Naive thymus-derived CD4-positive, alpha-beta T cell (primary cell): ENCODE results near the gene BDH1. TPM values are rescaled to one million over a fixed set of nuclear protein-coding genes. Genes with fewer than 3 reads are reported as not detected.

Source experiments
- ATAC-seq: fragments of 150-1000 bp; cut with Tn5 transposase; 2 replicates; pipeline ENCODE4 v1.10.0; 2021; ENCODE audit warnings: mild to moderate bottlenecking, moderate library complexity
- CTCF ChIA-PET: fragments of 350-600 bp; sonication (Branson Sonifier 250); formaldehyde crosslinking; loops from one replicate; lab custom pipeline; 2021; ENCODE audit warnings: antibody characterized with exemption; lab: Charles Lee
- POLR2A ChIA-PET: fragments of 350-600 bp; sonication (Branson Sonifier 250); formaldehyde crosslinking; loops from one replicate; lab custom pipeline; 2021; ENCODE audit warnings: antibody characterized with exemption, inconsistent platforms; lab: Charles Lee
- DNase-seq, 9 donors: peaks; one replicate each; pipeline versions ENCODE4 v3.0.0 to v3.0.0-alpha.2; 2020 to 2022; ENCODE audit warnings: mixed read lengths in 1 of 9
- H3K27ac ChIP-seq: one replicate; pipeline ENCODE4 v1.7.0; 2013; ENCODE audit warnings: mild to moderate bottlenecking, low read depth, low read length, moderate library complexity
- H3K27me3 ChIP-seq, 2 donors: one replicate each; pipeline ENCODE4 v1.7.0; 2013; ENCODE audit warnings: low read length in 2 of 2, mild to moderate bottlenecking in 2 of 2, moderate library complexity in 2 of 2; ENCODE audit not compliant: control insufficient read depth in 2 of 2, insufficient read depth in 2 of 2
- H3K36me3 ChIP-seq, 3 experiments: 1 replicate in 2 of 3; 2 replicates in 1 of 3; pipeline ENCODE4 v1.7.0; 2013; ENCODE audit warnings: low read length in 3 of 3, mild to moderate bottlenecking in 3 of 3, moderate library complexity in 1 of 3; ENCODE audit not compliant: insufficient read depth in 3 of 3, control insufficient read depth in 2 of 3
- H3K4me1 ChIP-seq, 2 donors: one replicate each; pipeline ENCODE4 v1.7.0; 2013; ENCODE audit warnings: low read length in 2 of 2, mild to moderate bottlenecking in 2 of 2, moderate library complexity in 1 of 2; ENCODE audit not compliant: control insufficient read depth in 2 of 2, insufficient read depth in 2 of 2
- H3K4me3 ChIP-seq: 2 replicates; pipeline ENCODE4 v1.7.0; 2013; ENCODE audit warnings: mild to moderate bottlenecking, low read length
- H3K9me3 ChIP-seq, 3 experiments: 1 replicate in 2 of 3; 2 replicates in 1 of 3; pipeline ENCODE4 v1.7.0; 2013; ENCODE audit warnings: low read length in 3 of 3; ENCODE audit not compliant: control insufficient read depth in 2 of 3
- H3K27ac Mint-ChIP-seq, 9 donors: one replicate each; pipeline ENCODE4 v1.8.0; 2020 to 2022; ENCODE audit warnings: mixed read lengths in 9 of 9, mild to moderate bottlenecking in 8 of 9, moderate library complexity in 5 of 9, inconsistent platforms in 2 of 9
- H3K27me3 Mint-ChIP-seq, 5 donors: one replicate each; pipeline ENCODE4 v1.8.0; 2021 to 2022; ENCODE audit warnings: mixed read lengths in 5 of 5, mild to moderate bottlenecking in 1 of 5
- H3K36me3 Mint-ChIP-seq, 5 donors: one replicate each; pipeline ENCODE4 v1.8.0; 2020 to 2022; ENCODE audit warnings: mixed read lengths in 5 of 5, mild to moderate bottlenecking in 3 of 5, inconsistent platforms in 1 of 5
- H3K4me1 Mint-ChIP-seq, 7 donors: one replicate each; pipeline ENCODE4 v1.8.0; 2020 to 2022; ENCODE audit warnings: mixed read lengths in 7 of 7, mild to moderate bottlenecking in 3 of 7, inconsistent platforms in 1 of 7
- H3K4me3 Mint-ChIP-seq, 10 donors: one replicate each; pipeline ENCODE4 v1.8.0; 2020 to 2022; ENCODE audit warnings: mild to moderate bottlenecking in 10 of 10, mixed read lengths in 10 of 10, moderate library complexity in 6 of 10, inconsistent platforms in 2 of 10
- H3K9me3 Mint-ChIP-seq, 11 donors: one replicate each; pipeline ENCODE4 v1.8.0; 2020 to 2022; ENCODE audit warnings: mixed read lengths in 11 of 11, mild to moderate bottlenecking in 4 of 11, inconsistent platforms in 1 of 11, moderate library complexity in 1 of 11
- intact Hi-C, 2 donors: fragments of 100-400 bp; cut with micrococcal nuclease; formaldehyde crosslinking; loops; one replicate each; pipeline ENCODE4 v1.15.1; 2023
- polyA plus RNA-seq, 2 donors: library from polyadenylated mRNA; unstranded; fragments of 300-500 nt; fragmentation: Illumina TruSeq; gene quantifications; one replicate each; pipeline ENCODE4 v1.2.3, GENCODE V29; 2021
- total RNA-seq, 6 experiments: library from RNA in 5 of 6; stranded (reverse) in 5 of 6; gene quantifications; 1 replicate in 5 of 6; 2 replicates in 1 of 6; pipeline ENCODE4 v1.2.3 and lab custom pipeline; 2021 to 2026

The BDH1 gene
- total and polyA plus RNA-seq, 7 experiments from 2014 or later: 31.3 to 105 (median 43.4) TPM

GRCh38 chr3:197599089-197599765, 43.5 kb upstream of the BDH1 start:
- CTCF ChIA-PET: interaction anchor here (0.6 to 3.5 kb wide), 15 partner anchors 9 to 994 kb away, joined by 3 to 13 read pairs (median 4); no protein-coding TSS in a partner anchor
- peaks cover 0 to 6% (median 0%) of the 10 kb centered on the region in 5 donors for H3K36me3 Mint-ChIP-seq
- H3K27ac Mint-ChIP-seq: peak overlapping the region in 8 of 9 donors; percentile 23 to 79 (median 58)
- intact Hi-C loops: loop anchor here (1.0 to 10.0 kb wide), 6 partner anchors 33 to 346 kb away; partner anchors contain the start of gene BDH1 (in 1 of the 2)
- no peak overlapping the region for H3K4me3 ChIP-seq
- peak overlapping the region in 2 of 10 donors; percentile 6 to 28 for H3K4me3 Mint-ChIP-seq
- peaks cover 0 to 4% (median 0%) of the 10 kb centered on the region in 5 donors for H3K27me3 Mint-ChIP-seq
- no peaks in the 10 kb centered on the region for H3K36me3 ChIP-seq
- no peaks in the 10 kb centered on the region for H3K27me3 ChIP-seq
- H3K27ac ChIP-seq: no peak overlapping the region
- POLR2A ChIA-PET: interaction anchor here (0.5 to 1.9 kb wide), 3 partner anchors 11 to 33 kb away, joined by 3 to 9 read pairs (median 5); no protein-coding TSS in a partner anchor
- H3K9me3 ChIP-seq: no peaks in the 10 kb centered on the region
- H3K9me3 Mint-ChIP-seq: peaks cover 0 to 1% (median 0%) of the 10 kb centered on the region in 11 donors
- DNase-seq: peak; percentile 47 to 84 (median 79)
- ATAC-seq: peak; percentile 97
- peaks cover 0 to 9% of the 10 kb centered on the region in 2 donors for H3K4me1 ChIP-seq
- H3K4me1 Mint-ChIP-seq: peaks cover 6 to 24% (median 10%) of the 10 kb centered on the region in 7 donors

GRCh38 chr3:197598404-197598980, 42.7 kb upstream of the BDH1 start:
- Mint-ChIP-seq H3K4me1 (peaks cover 6 to 28% (median 10%) of the 10 kb centered on the region in 7 donors), H3K27ac (peak overlapping the region in 2 of 9 donors; percentile 34 to 67), H3K4me3 (peak overlapping the region in 1 of 10 donors; percentile 6), H3K27me3 (peaks cover 0 to 4% (median 0%) of the 10 kb centered on the region in 5 donors), H3K9me3 (no peaks in the 10 kb centered on the region), H3K36me3 (peaks cover 0 to 3% (median 0%) of the 10 kb centered on the region in 5 donors)
- ChIA-PET POLR2A (no interaction called here), CTCF (interaction anchor here (0.6 to 3.5 kb wide), 10 partner anchors 9 to 376 kb away, joined by 3 to 13 read pairs (median 4); no protein-coding TSS in a partner anchor)
- H3K27me3 ChIP-seq: no peaks in the 10 kb centered on the region
- DNase-seq (no peak), ATAC-seq (no peak)
- no peaks in the 10 kb centered on the region for H3K9me3 ChIP-seq
- intact Hi-C loops: loop anchor here (2.0 to 10.0 kb wide), 5 partner anchors 44 to 346 kb away; partner anchors contain the start of gene BDH1 (in 1 of the 2)
- peaks cover 0 to 9% of the 10 kb centered on the region in 2 donors for H3K4me1 ChIP-seq
- H3K27ac ChIP-seq: no peak overlapping the region
- H3K36me3 ChIP-seq: no peaks in the 10 kb centered on the region
- no peak overlapping the region for H3K4me3 ChIP-seq

- H3K27ac ChIP-seq: no peak overlapping the region
- H3K4me3 ChIP-seq: no peak overlapping the region
- Mint-ChIP-seq H3K4me3 (no peak overlapping the region), H3K4me1 (peaks cover 11 to 39% (median 15%) of the 10 kb centered on the region in 7 donors), H3K36me3 (peaks cover 0 to 7% (median 0%) of the 10 kb centered on the region in 5 donors), H3K27me3 (peaks cover 0 to 4% (median 0%) of the 10 kb centered on the region in 5 donors), H3K9me3 (no peaks in the 10 kb centered on the region), H3K27ac (no peak overlapping the region)
- no peak for ATAC-seq
- H3K4me1 ChIP-seq: peaks cover 0 to 9% of the 10 kb centered on the region in 2 donors
- no peaks in the 10 kb centered on the region for H3K9me3 ChIP-seq
- DNase-seq: no peak
- intact Hi-C loops: loop anchor here in 1 of 2 donors (5.0 to 10.0 kb wide), 2 partner anchors 70 to 347 kb away; no protein-coding TSS in a partner anchor
- ChIA-PET CTCF (interaction anchor here (0.7 to 3.5 kb wide), 4 partner anchors 15 to 89 kb away, joined by 4 to 13 read pairs (median 4); no protein-coding TSS in a partner anchor), POLR2A (no interaction called here)
- H3K36me3 ChIP-seq: no peaks in the 10 kb centered on the region
- no peaks in the 10 kb centered on the region for H3K27me3 ChIP-seq
These were observed 41.6 kb upstream of the BDH1 start for GRCh38 chr3:197597335-197597734.

- H3K4me1 ChIP-seq: peaks cover 0 to 9% of the 10 kb centered on the region in 2 donors
- Mint-ChIP-seq H3K27ac (peak overlapping the region in 1 of 9 donors; percentile 80), H3K27me3 (peaks cover 0 to 4% (median 0%) of the 10 kb centered on the region in 5 donors)
These were observed 39.9 kb upstream of the BDH1 start for GRCh38 chr3:197595470-197596185.

GRCh38 chr3:197593046-197593380, 37.2 kb upstream of the BDH1 start:
- POLR2A ChIA-PET: no interaction called here
- no peaks in the 10 kb centered on the region for H3K4me1 ChIP-seq
- H3K9me3 Mint-ChIP-seq: no peaks in the 10 kb centered on the region
- peaks cover 5 to 58% (median 18%) of the 10 kb centered on the region in 7 donors for H3K4me1 Mint-ChIP-seq
- DNase-seq (no peak), ATAC-seq (no peak)
- H3K36me3 Mint-ChIP-seq: peaks cover 0 to 17% (median 0%) of the 10 kb centered on the region in 5 donors
- no peak overlapping the region for H3K4me3 ChIP-seq
- H3K27ac Mint-ChIP-seq: peak overlapping the region in 5 of 9 donors; percentile 33 to 92 (median 78)
- intact Hi-C loops: loop anchor here in 1 of 2 donors (10.0 kb wide), 1 partner anchor 352 kb away; no protein-coding TSS in a partner anchor
- H3K9me3 ChIP-seq: no peaks in the 10 kb centered on the region
- CTCF ChIA-PET: no interaction called here
- no peak overlapping the region for H3K27ac ChIP-seq
- peaks cover 0 to 4% (median 0%) of the 10 kb centered on the region in 5 donors for H3K27me3 Mint-ChIP-seq
- H3K27me3 ChIP-seq: no peaks in the 10 kb centered on the region
- no peaks in the 10 kb centered on the region for H3K36me3 ChIP-seq
- peak overlapping the region in 4 of 10 donors; percentile 61 to 77 (median 73) for H3K4me3 Mint-ChIP-seq

More at GRCh38 chr3:197595470-197596185, 39.9 kb upstream of the BDH1 start:
- H3K9me3 Mint-ChIP-seq: no peaks in the 10 kb centered on the region
- H3K4me3 ChIP-seq: no peak overlapping the region
- no peak overlapping the region for H3K4me3 Mint-ChIP-seq
- H3K27ac ChIP-seq: no peak overlapping the region
- H3K9me3 ChIP-seq: no peaks in the 10 kb centered on the region
- H3K4me1 Mint-ChIP-seq: peaks cover 11 to 56% (median 25%) of the 10 kb centered on the region in 7 donors
- no peak for ATAC-seq
- peaks cover 0 to 17% (median 0%) of the 10 kb centered on the region in 5 donors for H3K36me3 Mint-ChIP-seq
- intact Hi-C loops: loop anchor here in 1 of 2 donors (5.0 to 10.0 kb wide), 2 partner anchors 72 to 349 kb away; no protein-coding TSS in a partner anchor
- no peaks in the 10 kb centered on the region for H3K27me3 ChIP-seq
- ChIA-PET CTCF (interaction anchor here (0.6 kb wide), 2 partner anchors 295 to 340 kb away, joined by 3 to 6 read pairs; no protein-coding TSS in a partner anchor), POLR2A (no interaction called here)
- H3K36me3 ChIP-seq: no peaks in the 10 kb centered on the region
- no peak for DNase-seq
